Aorta (tissue), 5 donors: ENCODE results near the gene PPP3R1. TPM values are rescaled to one million over a fixed set of nuclear protein-coding genes. Genes with fewer than 3 reads are reported as not detected.

Experiments used
- ATAC-seq: fragments of 200-7000 bp; cut with Tn5 transposase; one replicate; pipeline ENCODE4 v1.9.1; 2022; ENCODE audit warnings: moderate library complexity; ENCODE audit not compliant: low FRiP score
- DNase-seq, 2 donors: peaks; one replicate each; pipeline ENCODE4 v3.0.0-alpha.2; 2020
- H3K27ac ChIP-seq, 2 donors: one replicate each; pipeline ENCODE4 v1.5.1; 2013; ENCODE audit warnings: low read length in 2 of 2, mild to moderate bottlenecking in 2 of 2, moderate library complexity in 2 of 2, control low read depth in 1 of 2, inconsistent platforms in 1 of 2, low read depth in 1 of 2
- H3K27me3 ChIP-seq, 2 donors: one replicate each; pipeline ENCODE4 v1.6.1; 2013; ENCODE audit warnings: control low read depth in 1 of 2, low read length in 1 of 2, mild to moderate bottlenecking in 1 of 2, moderate library complexity in 1 of 2; ENCODE audit not compliant: insufficient read depth in 2 of 2, control insufficient read depth in 1 of 2
- H3K36me3 ChIP-seq, 2 donors: one replicate each; pipeline ENCODE4 v1.6.1; 2013; ENCODE audit warnings: control low read depth in 1 of 2, low read length in 1 of 2, mild to moderate bottlenecking in 1 of 2; ENCODE audit not compliant: insufficient read depth in 2 of 2, control insufficient read depth in 1 of 2
- H3K4me1 ChIP-seq, 2 donors: one replicate each; pipeline ENCODE4 v1.6.1; 2013; ENCODE audit warnings: low read length in 2 of 2, control low read depth in 1 of 2, mild to moderate bottlenecking in 1 of 2, moderate library complexity in 1 of 2; ENCODE audit not compliant: insufficient read depth in 2 of 2, control insufficient read depth in 1 of 2
- H3K4me3 ChIP-seq, 2 donors: one replicate each; pipeline ENCODE4 v1.5.1; 2013; ENCODE audit warnings: low read length in 2 of 2, control low read depth in 1 of 2, mild to moderate bottlenecking in 1 of 2
- H3K9me3 ChIP-seq: one replicate; pipeline ENCODE4 v1.6.1; 2013; ENCODE audit warnings: mild to moderate bottlenecking, low read length; ENCODE audit not compliant: control insufficient read depth
- WGBS, 2 donors: extraction: QIAGEN DNeasy Blood & Tissue Kit; methylation state at CpG; one replicate each; pipeline ENCODE4 v1.1.7; 2013; 5-methylcytosine and 5-hydroxymethylcytosine counted together
- intact Hi-C, 2 donors: fragments of 100-400 bp; cut with DNase I; formaldehyde crosslinking; loops; one replicate each; pipeline versions ENCODE4 v1.14.2 to v1.15.0; 2022
- polyA plus RNA-seq, 2 donors: library from polyadenylated mRNA; stranded (reverse); fragments of 200-250 nt; gene quantifications; one replicate each; pipeline ENCODE4 v1.2.3, GENCODE V29; 2013
- total RNA-seq, 2 donors: library from RNA; stranded (reverse); fragmentation: NEBNext Ultra II Directional; extraction: Animal tissue kit (Norgen Biotek cat#: 25700); gene quantifications; one replicate each; pipeline ENCODE4 v1.2.1, GENCODE V29; 2021
- donor health status: healthy with polysubstance abuse.
- donor health status: Bipolar disorder and iron deficiency.
- donor health status: DM: no; HTN: no; CAD: no.
- donor health status: DM: no; HTN: no; CAD: no.
- donor health status: DM: yes; HTN: yes; CAD: no.

The PPP3R1 gene
- total and polyA plus RNA-seq, 4 donors, result 16.6 to 51.0 (median 36.5) TPM

DNA sequence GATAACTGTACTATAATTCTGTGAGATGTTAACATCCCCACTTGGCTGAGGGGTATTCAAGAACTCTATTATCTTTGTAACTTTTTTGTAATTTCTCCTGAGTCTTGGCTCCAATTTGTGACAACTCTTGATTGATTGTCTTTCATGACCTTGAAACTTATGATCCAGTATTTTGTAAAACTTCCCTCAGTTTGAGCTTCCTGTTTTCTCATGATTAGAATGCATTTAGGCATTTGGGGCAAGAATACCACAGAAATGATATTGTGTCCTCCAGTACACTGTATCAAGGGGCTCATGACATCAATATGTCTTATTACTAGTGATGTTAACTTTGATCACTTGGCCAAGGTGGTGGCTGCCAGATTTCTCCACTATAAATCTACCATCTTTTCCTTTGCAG, 57.2 kb downstream of the PPP3R1 start:
- ATAC-seq (peak; percentile 26), DNase-seq (no peak)
- H3K27me3 ChIP-seq, result no peaks in the 10 kb centered on the region
- H3K4me1 ChIP-seq, result peaks cover 0 to 12% of the 10 kb centered on the region in 2 donors
- H3K27ac ChIP-seq, result no peak overlapping the region
- no peaks in the 10 kb centered on the region for H3K9me3 ChIP-seq
- H3K4me3 ChIP-seq, result no peak overlapping the region
- intact Hi-C loops, result loop anchor here (5.0 to 10.0 kb wide), 3 partner anchors 57 to 240 kb away; partner anchors contain the start of gene PPP3R1 (in 2 of the 2)
- no peaks in the 10 kb centered on the region for H3K36me3 ChIP-seq

DNA sequence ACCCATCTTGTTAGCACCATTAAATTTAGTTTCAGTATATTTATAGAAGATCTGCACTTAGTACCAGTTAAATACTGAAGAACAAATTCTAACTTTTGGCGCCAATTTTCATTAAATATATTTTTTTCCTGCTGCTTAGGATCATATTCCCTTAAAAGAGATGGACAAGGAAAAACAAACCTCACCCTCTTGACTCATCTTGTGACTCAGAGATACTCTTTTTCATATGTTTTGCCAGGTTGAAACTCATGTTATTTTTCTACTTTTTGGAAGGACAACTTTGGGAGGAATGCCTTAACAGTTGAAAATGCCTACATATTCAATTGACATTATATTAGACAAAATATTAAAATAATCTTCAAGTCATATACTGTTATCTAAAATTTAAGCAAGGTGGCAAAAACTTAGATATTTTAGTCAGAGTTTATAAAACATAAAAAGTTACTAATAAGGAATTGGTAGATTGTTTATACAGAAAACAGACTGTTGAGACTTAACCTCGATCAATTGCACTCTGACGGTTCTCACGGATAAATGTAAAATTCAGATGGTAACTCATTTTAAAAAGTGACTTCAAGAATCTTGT, 58.5 kb downstream of the PPP3R1 start:
- no peaks in the 10 kb centered on the region for H3K27me3 ChIP-seq
- intact Hi-C loops, result loop anchor here in 1 of 2 donors (10.0 kb wide), 2 partner anchors 91 to 241 kb away; no protein-coding TSS in a partner anchor
- H3K4me3 ChIP-seq, result no peak overlapping the region
- H3K27ac ChIP-seq, result no peak overlapping the region
- peaks cover 0 to 12% of the 10 kb centered on the region in 2 donors for H3K4me1 ChIP-seq
- DNase-seq (no peak), ATAC-seq (no peak)
- no peaks in the 10 kb centered on the region for H3K9me3 ChIP-seq
- H3K36me3 ChIP-seq, result no peaks in the 10 kb centered on the region
- 81 to 84% methylated on average over 4 of the region's 4 CpGs for WGBS, 2 donors

DNA sequence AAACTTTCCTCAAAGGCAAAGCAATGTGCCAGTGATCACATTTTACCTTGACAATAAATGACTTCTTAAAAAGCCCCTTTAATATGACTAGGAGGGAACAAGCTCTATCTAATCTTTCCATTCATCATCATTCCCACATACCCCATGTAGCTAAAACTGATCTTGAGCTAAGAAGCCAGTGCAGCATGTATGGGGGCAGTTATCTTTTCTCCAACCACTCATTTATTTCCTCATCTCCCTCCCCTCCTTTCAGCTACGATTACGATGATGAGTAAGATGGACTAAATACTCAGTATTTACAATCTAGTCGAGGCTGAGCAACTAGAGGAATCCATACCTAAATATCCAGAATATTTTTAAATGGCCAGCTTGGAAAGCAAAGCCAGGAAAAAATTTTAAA, 59.2 kb downstream of the PPP3R1 start:
- H3K4me3 ChIP-seq, result no peak overlapping the region
- no peaks in the 10 kb centered on the region for H3K9me3 ChIP-seq
- H3K36me3 ChIP-seq, result no peaks in the 10 kb centered on the region
- DNase-seq, result no peak
- no peaks in the 10 kb centered on the region for H3K27me3 ChIP-seq
- ATAC-seq, result no peak
- 38 to 42% methylated on average over 3 of the region's 3 CpGs for WGBS, 2 donors
- H3K4me1 ChIP-seq, result peaks cover 0 to 12% of the 10 kb centered on the region in 2 donors
- intact Hi-C loops, result loop anchor here in 1 of 2 donors (10.0 kb wide), 2 partner anchors 92 to 242 kb away; no protein-coding TSS in a partner anchor
- H3K27ac ChIP-seq, result no peak overlapping the region

DNA sequence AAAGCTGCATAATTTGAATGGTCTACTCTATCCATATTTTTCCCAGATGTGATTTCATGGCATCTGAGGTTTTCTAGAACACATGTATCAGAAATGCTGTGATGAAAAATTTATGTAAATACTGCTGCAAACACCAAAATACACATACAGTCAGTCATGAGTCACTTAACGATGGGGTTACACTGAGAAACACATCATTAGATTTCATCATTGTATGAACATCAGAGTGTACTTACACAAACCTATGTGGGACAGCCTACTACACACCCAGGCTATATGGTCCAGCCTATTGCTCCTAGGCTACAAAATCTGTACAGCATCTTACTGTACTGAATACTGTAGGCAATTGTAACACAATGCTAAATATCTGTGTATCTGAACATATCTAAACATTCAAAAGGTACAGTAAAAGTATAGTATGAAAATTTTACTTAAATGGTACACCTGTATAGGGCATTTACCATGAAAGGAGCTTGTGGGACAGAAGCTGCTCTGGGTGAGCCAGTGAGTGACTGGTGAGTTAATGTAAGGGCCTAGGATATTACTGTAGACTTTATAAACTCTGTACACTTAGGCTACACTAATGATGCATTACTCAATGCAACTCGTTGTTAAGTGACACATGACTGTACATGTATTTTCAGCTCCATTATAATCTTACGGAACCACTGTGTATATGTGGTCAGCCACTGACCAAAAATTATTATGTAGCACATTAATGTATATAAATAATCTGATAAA, 61.2 kb downstream of the PPP3R1 start:
- no peak overlapping the region for H3K4me3 ChIP-seq
- H3K4me1 ChIP-seq, result peaks cover 0 to 12% of the 10 kb centered on the region in 2 donors
- WGBS, 2 donors, result 72 to 73% methylated on average over 3 of the region's 3 CpGs
- no peaks in the 10 kb centered on the region for H3K27me3 ChIP-seq
- H3K27ac ChIP-seq, result no peak overlapping the region
- no peaks in the 10 kb centered on the region for H3K9me3 ChIP-seq
- intact Hi-C loops, result loop anchor here in 1 of 2 donors (10.0 kb wide), 2 partner anchors 94 to 244 kb away; no protein-coding TSS in a partner anchor
- no peak for DNase-seq
- H3K36me3 ChIP-seq, result no peaks in the 10 kb centered on the region
- ATAC-seq, result no peak

DNA sequence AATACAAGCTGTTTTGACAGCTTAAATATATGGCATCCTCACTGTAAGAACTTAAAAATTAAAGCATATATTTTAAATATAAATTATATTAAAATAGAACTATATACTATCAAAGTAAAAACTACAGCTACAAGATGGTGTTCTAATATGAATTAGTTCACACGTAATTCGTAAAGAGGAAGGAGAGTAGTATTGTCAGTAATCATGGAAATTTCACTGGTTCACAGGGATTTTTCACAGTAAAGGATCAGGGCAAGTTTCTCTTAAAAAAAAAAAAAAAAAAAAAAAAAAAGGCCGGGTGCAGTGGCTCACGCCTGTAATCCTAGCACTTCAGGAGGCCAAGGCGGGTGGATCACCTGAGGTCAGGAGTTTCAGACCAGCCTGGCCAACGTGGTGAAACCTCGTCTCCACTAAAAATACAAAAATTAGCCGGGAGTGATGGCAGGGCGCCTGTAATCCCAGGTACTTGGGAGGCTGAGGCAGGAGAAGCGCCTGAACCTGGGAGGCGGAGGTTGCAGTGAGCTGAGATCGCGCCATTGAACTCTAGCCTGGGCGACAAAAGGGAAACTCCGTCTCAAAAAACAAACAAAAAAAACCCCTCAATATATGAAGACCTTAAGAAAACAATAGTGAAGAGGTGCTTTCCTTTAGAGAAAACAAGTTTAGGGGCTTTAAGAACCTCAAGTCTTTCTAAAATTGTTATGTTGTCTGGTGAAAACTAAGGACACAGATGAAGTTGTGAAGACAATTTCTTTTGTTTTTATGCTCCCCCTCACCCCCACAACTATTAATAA, 62.1 kb downstream of the PPP3R1 start:
- intact Hi-C loops, result loop anchor here in 1 of 2 donors (10.0 kb wide), 2 partner anchors 95 to 245 kb away; no protein-coding TSS in a partner anchor
- no peak overlapping the region for H3K4me3 ChIP-seq

DNA sequence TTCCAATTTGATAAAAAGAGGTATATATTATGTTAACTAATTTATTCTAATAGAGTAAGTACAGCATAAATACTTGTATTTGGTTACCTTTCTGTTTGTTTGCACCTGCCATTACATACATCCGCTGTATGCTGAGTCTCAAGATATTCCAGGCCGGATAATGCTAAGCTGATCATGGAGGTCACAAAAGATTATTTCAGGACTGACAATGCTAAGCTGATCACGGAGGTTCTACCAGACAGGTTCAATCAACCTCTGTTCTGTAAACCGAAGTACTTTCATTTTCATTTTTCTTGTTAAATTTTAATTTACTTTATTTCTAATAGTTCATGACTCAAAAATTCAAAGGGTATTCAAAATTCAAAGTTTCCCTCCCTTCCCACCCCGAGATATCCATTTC, 63.5 kb downstream of the PPP3R1 start:
- DNase-seq, result no peak
- no peak overlapping the region for H3K4me3 ChIP-seq
- WGBS, 2 donors, result 87% methylated on average over 5 of the region's 5 CpGs
- ATAC-seq, result no peak
- intact Hi-C loops, result no loop called here
- no peaks in the 10 kb centered on the region for H3K27me3 ChIP-seq
- H3K36me3 ChIP-seq, result peaks cover 0 to 1% of the 10 kb centered on the region in 2 donors
- H3K9me3 ChIP-seq, result no peaks in the 10 kb centered on the region
- H3K4me1 ChIP-seq, result peaks cover 0 to 11% of the 10 kb centered on the region in 2 donors
- H3K27ac ChIP-seq, result no peak overlapping the region

More for the DNA sequence above, 62.1 kb downstream of the PPP3R1 start:
- no peak for DNase-seq
- Histone ChIP-seq H3K27me3 (no peaks in the 10 kb centered on the region), H3K27ac (no peak overlapping the region), H3K9me3 (no peaks in the 10 kb centered on the region), H3K36me3 (no peaks in the 10 kb centered on the region), H3K4me1 (peaks cover 0 to 10% of the 10 kb centered on the region in 2 donors)
- 84 to 87% methylated on average over 14 to 15 of the region's 15 CpGs for WGBS, 2 donors
- ATAC-seq, result no peak

DNA sequence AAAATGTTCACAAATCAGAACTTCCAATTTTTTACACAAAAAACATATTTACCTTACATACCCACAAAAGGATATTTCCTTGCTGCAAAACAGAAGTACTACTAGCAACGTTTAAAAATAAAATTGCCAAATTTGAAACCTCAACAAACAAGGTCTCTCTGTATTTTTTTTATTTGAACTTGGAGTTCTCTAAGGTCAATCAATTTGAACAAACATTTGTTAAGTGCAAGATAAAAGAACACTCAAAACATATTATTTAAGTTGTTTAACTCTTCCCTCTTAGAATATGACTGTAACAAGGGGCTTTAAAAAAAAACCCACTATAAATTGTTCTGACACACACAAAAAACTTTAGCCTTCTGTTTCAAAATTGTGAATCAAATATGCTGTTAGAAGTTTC, 65.0 kb downstream of the PPP3R1 start:
- intact Hi-C loops, result no loop called here
- Histone ChIP-seq H3K9me3 (no peaks in the 10 kb centered on the region), H3K4me1 (peaks cover 0 to 13% of the 10 kb centered on the region in 2 donors), H3K27ac (no peak overlapping the region), H3K27me3 (no peaks in the 10 kb centered on the region), H3K36me3 (peaks cover 0 to 1% of the 10 kb centered on the region in 2 donors), H3K4me3 (no peak overlapping the region)
- ATAC-seq, result no peak
- no peak for DNase-seq
- 33 to 39% methylated on average over 1 of the region's 1 CpG for WGBS, 2 donors

DNA sequence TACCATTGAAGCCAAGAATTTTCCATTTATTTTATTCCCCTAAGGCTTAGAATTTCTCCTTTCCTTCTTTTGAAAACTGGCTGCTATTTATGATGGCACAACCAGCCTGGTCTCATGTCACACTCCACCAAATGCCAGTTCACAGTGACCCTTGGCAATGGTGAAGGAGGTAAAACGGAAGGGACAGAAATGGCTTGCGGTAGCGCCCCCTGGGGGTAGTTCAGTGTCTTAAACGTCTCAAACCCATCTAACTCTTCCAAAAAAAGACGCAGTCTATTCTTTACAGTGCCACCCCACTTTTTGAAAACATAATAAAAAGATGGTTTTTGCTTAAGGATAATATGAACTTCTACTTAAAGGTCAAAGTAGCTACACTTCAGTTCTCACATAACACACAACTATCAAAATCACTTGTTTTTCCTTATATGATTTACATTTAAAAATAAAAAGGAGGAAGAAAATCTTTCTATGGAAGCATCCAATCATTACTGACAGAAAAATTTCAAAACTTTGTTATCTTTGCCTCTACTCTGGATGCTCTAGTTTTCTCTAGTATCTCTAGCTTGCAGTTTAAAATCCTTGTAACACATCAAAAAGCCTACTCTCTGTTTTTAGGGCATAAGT, 66.7 kb downstream of the PPP3R1 start:
- Histone ChIP-seq H3K27ac (no peak overlapping the region), H3K36me3 (peaks cover 0 to 1% of the 10 kb centered on the region in 2 donors), H3K4me3 (no peak overlapping the region), H3K27me3 (no peaks in the 10 kb centered on the region), H3K4me1 (peaks cover 0 to 10% of the 10 kb centered on the region in 2 donors), H3K9me3 (no peaks in the 10 kb centered on the region)
- 35 to 39% methylated on average over 5 of the region's 5 CpGs for WGBS, 2 donors
- ATAC-seq (no peak), DNase-seq (peak in 1 of 2 donors; percentile 51)
- intact Hi-C loops, result no loop called here
